Natural killer cell (primary cell): ENCODE measurements around the gene TBC1D4. TPM values are rescaled to one million over a fixed set of nuclear protein-coding genes. Genes with fewer than 3 reads are reported as not detected.
"Not testable (repeated sequence)": the region's sequence is repeated elsewhere in the genome, so short reads cannot be mapped to it uniquely, and the experiment has no call there.

ENCODE experiments used
- ATAC-seq, 3 donors: fragments of 150-1000 bp in 2 of 3; fragments of 200-7000 bp in 1 of 3; cut with Tn5 transposase; 1 replicate in 1 of 3; 2 replicates in 2 of 3; pipeline ENCODE4 v1.10.0; 2021; ENCODE audit warnings: mild to moderate bottlenecking in 2 of 3, moderate library complexity in 2 of 3
- DNase-seq, 2 donors: peaks; one replicate each; pipeline versions ENCODE4 v3.0.0 to v3.0.0-alpha.2; 2013 to 2021; ENCODE audit warnings: mixed read lengths in 1 of 2
- H3K27ac ChIP-seq: one replicate; pipeline ENCODE4 v1.5.1; 2013; ENCODE audit warnings: mild to moderate bottlenecking, low read length
- H3K27me3 ChIP-seq: one replicate; pipeline ENCODE4 v1.6.1; 2013; ENCODE audit warnings: low read length; ENCODE audit not compliant: control insufficient read depth, insufficient read depth
- H3K36me3 ChIP-seq: one replicate; pipeline ENCODE4 v1.6.1; 2013; ENCODE audit warnings: low read length; ENCODE audit not compliant: control insufficient read depth, insufficient read depth
- H3K4me1 ChIP-seq: one replicate; pipeline ENCODE4 v1.6.1; 2013; ENCODE audit warnings: low read length; ENCODE audit not compliant: control insufficient read depth, insufficient read depth
- H3K4me3 ChIP-seq: one replicate; pipeline ENCODE4 v1.5.1; 2013; ENCODE audit warnings: low read length
- H3K9me3 ChIP-seq: one replicate; pipeline ENCODE4 v1.6.1; 2013; ENCODE audit warnings: low read length; ENCODE audit not compliant: control insufficient read depth, insufficient read depth
- H3K27ac Mint-ChIP-seq, 2 donors: one replicate each; pipeline ENCODE4 v1.8.0; 2022; ENCODE audit warnings: mild to moderate bottlenecking in 2 of 2, mixed read lengths in 2 of 2, moderate library complexity in 1 of 2
- H3K27me3 Mint-ChIP-seq, 2 donors: one replicate each; pipeline ENCODE4 v1.8.0; 2022; ENCODE audit warnings: low read depth in 2 of 2, mixed read lengths in 2 of 2
- H3K36me3 Mint-ChIP-seq: one replicate; pipeline ENCODE4 v1.8.0; 2022; ENCODE audit warnings: mixed read lengths
- H3K4me1 Mint-ChIP-seq, 2 donors: one replicate each; pipeline ENCODE4 v1.8.0; 2022; ENCODE audit warnings: mixed read lengths in 2 of 2
- H3K4me3 Mint-ChIP-seq: one replicate; pipeline ENCODE4 v1.8.0; 2022; ENCODE audit warnings: mild to moderate bottlenecking, moderate library complexity, mixed read lengths
- H3K9me3 Mint-ChIP-seq, 2 donors: one replicate each; pipeline ENCODE4 v1.8.0; 2022; ENCODE audit warnings: mixed read lengths in 2 of 2
- CTCF ChIP-seq: fragments of 200-600 bp; IDR thresholded peaks from one replicate; pipeline ENCODE4 v1.8.0; 2022; ENCODE audit warnings: antibody characterized with exemption
- WGBS: methylation state at CpG from one replicate; pipeline ENCODE4 v1.1.7; 2013; ENCODE audit warnings: missing lambda C conversion rate; ENCODE audit not compliant: insufficient coverage; 5-methylcytosine and 5-hydroxymethylcytosine counted together
- intact Hi-C: fragments of 100-400 bp; cut with micrococcal nuclease; formaldehyde crosslinking; loops from one replicate; pipeline ENCODE4 v1.14.2; 2022
- total RNA-seq, 4 donors: library from RNA; stranded (reverse); fragments of 120-200 nt in 1 of 4; gene quantifications; one replicate each; pipeline versions ENCODE4 v1.2.3 to v1.2.4, GENCODE V29; 2013 to 2022

The TBC1D4 gene
- total RNA-seq, 3 donors from 2014 or later (not counting 1 experiment from before 2014, with no cell fraction given): 0.54 to 5.1 (median 3.7) TPM

DNA sequence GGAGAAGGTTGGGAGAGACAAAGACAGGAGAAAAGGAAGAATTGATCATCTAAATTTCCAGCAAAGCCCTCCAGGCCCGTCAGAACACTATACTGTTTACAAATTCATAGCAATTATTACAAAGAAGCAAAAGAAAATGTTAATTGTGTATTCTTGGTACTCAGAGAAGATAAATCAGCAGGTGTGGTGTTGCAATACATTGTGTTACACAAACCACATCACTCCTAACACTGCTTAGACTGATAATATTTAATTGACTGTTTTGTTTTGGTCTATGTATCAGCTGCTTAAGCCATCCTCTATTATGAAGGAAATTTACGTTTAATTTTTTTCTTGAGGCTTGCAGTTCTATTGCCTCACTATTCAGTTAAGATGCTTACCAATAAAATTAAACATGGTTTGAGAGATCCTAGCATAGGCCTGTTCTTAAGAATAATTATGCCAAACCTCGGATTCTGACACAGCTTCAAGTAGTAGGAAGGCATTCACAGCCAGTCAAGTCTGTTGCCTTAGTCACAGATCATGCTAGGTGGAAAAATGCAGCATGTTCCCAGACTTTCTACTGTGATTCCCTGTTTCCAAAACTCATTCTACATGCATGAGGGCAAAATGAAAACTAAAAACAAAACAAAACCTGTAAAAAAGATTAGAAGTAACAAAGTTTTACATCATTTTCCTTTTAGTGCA lies 129.2 kb downstream of the TBC1D4 start:
- no peak overlapping the region for H3K27ac Mint-ChIP-seq
- Histone ChIP-seq H3K4me3 (no peak overlapping the region), H3K36me3 (no peaks in the 10 kb centered on the region), H3K9me3 (no peaks in the 10 kb centered on the region), H3K4me1 (no peaks in the 10 kb centered on the region), H3K27ac (no peak overlapping the region), H3K27me3 (no peaks in the 10 kb centered on the region)
- ATAC-seq (no peak), DNase-seq (no peak)
- WGBS: 97% methylated on average over 2 of the region's 3 CpGs
- no peaks in the 10 kb centered on the region for H3K9me3 Mint-ChIP-seq
- intact Hi-C loops: no loop called here
- TF ChIP-seq CTCF: no peak
- H3K36me3 Mint-ChIP-seq: no peaks in the 10 kb centered on the region
- no peak overlapping the region for H3K4me3 Mint-ChIP-seq
- peaks cover 0 to 11% of the 10 kb centered on the region in 2 donors for H3K4me1 Mint-ChIP-seq
- H3K27me3 Mint-ChIP-seq: no peaks in the 10 kb centered on the region

DNA sequence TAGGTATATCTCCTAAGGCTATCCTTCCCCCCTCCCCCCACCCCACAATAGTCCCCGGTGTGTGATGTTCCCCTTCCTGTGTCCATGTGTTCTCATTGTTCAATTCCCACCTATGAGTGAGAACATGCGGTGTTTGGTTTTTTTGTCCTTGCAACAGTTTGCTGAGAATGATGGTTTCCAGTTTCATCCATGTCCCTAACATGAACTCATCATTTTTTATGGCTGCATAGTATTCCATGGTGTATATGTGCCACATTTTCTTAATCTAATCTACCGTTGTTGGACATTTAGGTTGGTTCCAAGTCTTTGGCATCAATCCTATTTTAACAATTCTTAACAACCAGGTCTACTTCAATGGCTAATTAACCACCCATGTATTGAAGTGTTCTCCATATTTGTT lies 130.4 kb downstream of the TBC1D4 start:
- H3K4me3 Mint-ChIP-seq, DNase-seq, intact Hi-C loops, ATAC-seq, H3K4me3 ChIP-seq, H3K27me3 ChIP-seq, H3K9me3 Mint-ChIP-seq, H3K9me3 ChIP-seq, H3K4me1 ChIP-seq, H3K27ac ChIP-seq, H3K36me3 Mint-ChIP-seq, H3K27ac Mint-ChIP-seq, H3K27me3 Mint-ChIP-seq, H3K36me3 ChIP-seq: not testable (repeated sequence)
- peaks cover 0 to 11% of the 10 kb centered on the region in 2 donors for H3K4me1 Mint-ChIP-seq
- WGBS: 100% methylated on average over 2 of the region's 3 CpGs

DNA sequence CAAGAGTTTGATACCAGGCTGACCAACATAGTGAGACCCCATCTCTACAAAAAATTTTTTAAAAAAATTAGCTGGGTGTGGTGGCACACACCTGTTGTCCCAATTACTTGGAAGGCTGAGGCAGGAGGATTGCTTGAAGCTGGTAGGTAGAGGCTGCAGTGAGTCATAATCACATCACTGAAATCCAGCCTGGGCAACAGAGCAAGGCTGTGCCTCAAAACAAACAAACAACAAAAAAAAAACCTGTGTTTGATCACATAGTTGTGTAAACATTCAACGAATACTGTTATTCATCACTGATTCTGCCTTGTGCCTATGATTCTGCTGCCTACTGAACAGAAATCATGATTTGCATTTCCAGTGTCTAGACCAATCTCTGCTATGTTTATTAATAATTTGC lies 134.0 kb downstream of the TBC1D4 start:
- no peaks in the 10 kb centered on the region for H3K27me3 ChIP-seq
- TF ChIP-seq CTCF: no peak
- intact Hi-C loops: no loop called here
- H3K4me1 ChIP-seq: no peaks in the 10 kb centered on the region
- DNase-seq (no peak), ATAC-seq (no peak)
- 85% methylated on average over 1 of the region's 1 CpG for WGBS
- Mint-ChIP-seq H3K27ac (no peak overlapping the region), H3K27me3 (no peaks in the 10 kb centered on the region), H3K36me3 (no peaks in the 10 kb centered on the region), H3K9me3 (no peaks in the 10 kb centered on the region), H3K4me1 (no peaks in the 10 kb centered on the region), H3K4me3 (no peak overlapping the region)
- H3K4me3 ChIP-seq: no peak overlapping the region
- no peaks in the 10 kb centered on the region for H3K36me3 ChIP-seq
- H3K27ac ChIP-seq: no peak overlapping the region
- no peaks in the 10 kb centered on the region for H3K9me3 ChIP-seq

DNA sequence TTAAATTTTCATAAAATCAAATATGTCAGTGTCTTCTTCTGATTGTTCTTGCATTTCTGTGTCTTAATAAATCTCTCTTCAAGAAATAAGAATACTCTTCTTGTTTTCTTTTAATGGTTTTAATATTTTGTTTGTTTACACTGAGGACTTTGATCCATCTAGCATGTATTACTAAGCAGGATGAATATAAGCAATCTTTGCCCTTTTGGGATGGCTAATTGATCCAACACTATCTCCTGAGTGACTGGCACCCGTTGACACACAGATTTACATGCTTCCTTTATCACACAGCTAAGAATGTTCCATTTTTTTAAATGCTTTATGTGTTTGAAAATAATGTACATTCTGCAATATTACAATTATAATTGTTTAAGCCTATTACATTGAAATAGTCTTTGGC lies 134.5 kb downstream of the TBC1D4 start:
- H3K27ac ChIP-seq: no peak overlapping the region
- no peaks in the 10 kb centered on the region for H3K27me3 ChIP-seq
- no peak overlapping the region for H3K4me3 Mint-ChIP-seq
- DNase-seq (no peak), ATAC-seq (no peak)
- no peaks in the 10 kb centered on the region for H3K36me3 Mint-ChIP-seq
- intact Hi-C loops: no loop called here
- H3K4me3 ChIP-seq: no peak overlapping the region
- H3K36me3 ChIP-seq: no peaks in the 10 kb centered on the region
- no peaks in the 10 kb centered on the region for H3K9me3 ChIP-seq
- H3K4me1 ChIP-seq: no peaks in the 10 kb centered on the region
- H3K9me3 Mint-ChIP-seq: no peaks in the 10 kb centered on the region
- no peak overlapping the region for H3K27ac Mint-ChIP-seq
- H3K27me3 Mint-ChIP-seq: no peaks in the 10 kb centered on the region
- no CpG with 5 or more reads among the region's 1 CpG for WGBS
- TF ChIP-seq CTCF: no peak
- no peaks in the 10 kb centered on the region for H3K4me1 Mint-ChIP-seq
